Stimulated activated CD8-positive, alpha-beta memory T cell treated with anti-CD3 and anti-CD28 coated beads, Interleukin-15, amount 100 ng/mL, for 1 hour (primary cell): ENCODE data around the gene GPS1.

Experiments
- DNase-seq: peaks from one replicate; pipeline ENCODE4 v3.0.0-alpha.2; 2020; ENCODE audit warnings: low read depth

Gene GPS1

GRCh38 chr17:82045936-82046484 is 5.7 kb upstream of the GPS1 start:
- no peak for DNase-seq

- no peak for DNase-seq
These were observed 4.8 kb upstream of the GPS1 start for GRCh38 chr17:82046903-82047302.

- DNase-seq, result no peak
These were observed 4.3 kb upstream of the GPS1 start for GRCh38 chr17:82047379-82047778.

- DNase-seq, result no peak
These were observed 3.7 kb upstream of the GPS1 start for GRCh38 chr17:82047914-82048570.

- no peak for DNase-seq
These were observed 3.1 kb upstream of the GPS1 start for GRCh38 chr17:82048571-82048971.

- DNase-seq, result no peak
These were observed 2.6 kb upstream of the GPS1 start for GRCh38 chr17:82049106-82049505.

GRCh38 chr17:82049521-82049971 is 2.2 kb upstream of the GPS1 start:
- DNase-seq, result no peak

- no peak for DNase-seq
These were observed 1.4 kb upstream of the GPS1 start for GRCh38 chr17:82050152-82050760.

GRCh38 chr17:82050761-82051641 is 697 bp upstream of the GPS1 start:
- DNase-seq, result no peak

- no peak for DNase-seq
These were observed 951 bp downstream of the GPS1 start for GRCh38 chr17:82052638-82053059.

- DNase-seq, result no peak
These were observed 1.4 kb downstream of the GPS1 start for GRCh38 chr17:82053130-82053529.

GRCh38 chr17:82053556-82054263 is 2.0 kb downstream of the GPS1 start:
- no peak for DNase-seq

- DNase-seq, result no peak
These were observed 2.8 kb downstream of the GPS1 start for GRCh38 chr17:82054351-82055022.

- no peak for DNase-seq
These were observed 3.6 kb downstream of the GPS1 start for GRCh38 chr17:82055023-82055964.

GRCh38 chr17:82055965-82056728 is 4.4 kb downstream of the GPS1 start:
- no peak for DNase-seq

- DNase-seq, result no peak
These were observed 5.3 kb downstream of the GPS1 start for GRCh38 chr17:82056729-82057621.

- no peak for DNase-seq
These were observed 6.6 kb downstream of the GPS1 start for GRCh38 chr17:82058230-82058854.

GRCh38 chr17:82058855-82059249 is 7.2 kb downstream of the GPS1 start:
- no peak for DNase-seq
